RWPE2 (cell line): ENCODE data around the gene KISS1.

Experiments
- ATAC-seq: fragments of 200-7000 bp; cut with Tn5 transposase; 3 replicates; pipeline ENCODE4 v1.9.1; 2021; ENCODE audit warnings: low read depth
- DNase-seq: peaks from one replicate; pipeline ENCODE4 v3.0.0-alpha.2; 2020; ENCODE audit warnings: low spot score
- H3K27ac ChIP-seq: fragments of 450-650 bp; 2 replicates; pipeline ENCODE4 v1.5.1; 2017; ENCODE audit warnings: mild to moderate bottlenecking; ENCODE audit not compliant: poor library complexity, severe bottlenecking
- H3K27me3 ChIP-seq: fragments of 250-450 bp; sonication (Bioruptor Pico); 2 replicates; pipeline ENCODE4 v1.5.1; 2021; ENCODE audit warnings: mild to moderate bottlenecking, moderate library complexity; ENCODE audit not compliant: insufficient read depth, poor library complexity, severe bottlenecking
- H3K36me3 ChIP-seq: fragments of 250-450 bp; sonication (Bioruptor Pico); 2 replicates; pipeline ENCODE4 v1.5.1; 2020; ENCODE audit warnings: low read depth, mild to moderate bottlenecking, moderate library complexity
- H3K4me1 ChIP-seq: fragments of 250-450 bp; sonication (Bioruptor Pico); 2 replicates; pipeline ENCODE4 v1.5.1; 2021; ENCODE audit warnings: mild to moderate bottlenecking, moderate library complexity; ENCODE audit not compliant: insufficient read depth, poor library complexity, severe bottlenecking
- H3K4me3 ChIP-seq: fragments of 250-450 bp; sonication (Bioruptor Pico); 2 replicates; pipeline ENCODE4 v1.5.1; 2021; ENCODE audit warnings: mild to moderate bottlenecking, moderate library complexity; ENCODE audit not compliant: severe bottlenecking
- H3K9me3 ChIP-seq: fragments of 250-450 bp; sonication (Bioruptor Pico); 2 replicates; pipeline ENCODE4 v1.5.1; 2021; ENCODE audit warnings: mild to moderate bottlenecking, moderate library complexity; ENCODE audit not compliant: severe bottlenecking
- CTCF ChIP-seq: fragments of 450-650 bp; IDR thresholded peaks from one replicate; pipeline ENCODE4 v1.5.1; 2017; ENCODE audit warnings: mild to moderate bottlenecking, moderate library complexity; ENCODE audit not compliant: poor library complexity, severe bottlenecking

KISS1 gene

GRCh38 chr1:204170494-204171155, 25.7 kb downstream of the KISS1 start:
- Histone ChIP-seq H3K36me3 (no peaks in the 10 kb centered on the region), H3K4me3 (no peak overlapping the region), H3K9me3 (peaks cover 24% of the 10 kb centered on the region), H3K27me3 (no peaks in the 10 kb centered on the region), H3K4me1 (peaks cover 18% of the 10 kb centered on the region), H3K27ac (peak overlapping the region; percentile 62)
- TF ChIP-seq CTCF, result no peak
- ATAC-seq, result no peak
- no peak for DNase-seq

- H3K27me3 ChIP-seq, result no peaks in the 10 kb centered on the region
- H3K36me3 ChIP-seq, result no peaks in the 10 kb centered on the region
- peaks cover 24% of the 10 kb centered on the region for H3K9me3 ChIP-seq
- H3K4me3 ChIP-seq, result no peak overlapping the region
- TF ChIP-seq CTCF, result no peak
- peaks cover 14% of the 10 kb centered on the region for H3K4me1 ChIP-seq
- no peak overlapping the region for H3K27ac ChIP-seq
- no peak for DNase-seq
- no peak for ATAC-seq
Measured at GRCh38 chr1:204169858-204170257, 26.4 kb downstream of the KISS1 start.

GRCh38 chr1:204167730-204168129, 28.6 kb downstream of the KISS1 start:
- H3K27me3 ChIP-seq, result no peaks in the 10 kb centered on the region
- H3K4me3 ChIP-seq, result no peak overlapping the region
- peaks cover 11% of the 10 kb centered on the region for H3K4me1 ChIP-seq
- no peak for TF ChIP-seq CTCF
- H3K9me3 ChIP-seq, result peaks cover 24% of the 10 kb centered on the region
- no peak for ATAC-seq
- H3K36me3 ChIP-seq, result no peaks in the 10 kb centered on the region
- no peak overlapping the region for H3K27ac ChIP-seq
- DNase-seq, result no peak

GRCh38 chr1:204166219-204166618, 30.1 kb downstream of the KISS1 start, which contains the start of gene REN:
Gene REN (minus strand): TSS chr1:204166337. CDS start chr1:204166293, 44 bp downstream.
- no peak for TF ChIP-seq CTCF
- Histone ChIP-seq H3K27me3 (no peaks in the 10 kb centered on the region), H3K4me3 (no peak within 1 kb of the TSS), H3K4me1 (peaks cover 3% of the 10 kb centered on the region), H3K9me3 (peaks cover 21% of the 10 kb centered on the region), H3K36me3 (no peaks in the 10 kb centered on the region), H3K27ac (no peak within 1 kb of the TSS)
- DNase-seq, result no peak
- no peak for ATAC-seq

- H3K36me3 ChIP-seq, result no peaks in the 10 kb centered on the region
- no peaks in the 10 kb centered on the region for H3K27me3 ChIP-seq
- H3K27ac ChIP-seq, result no peak overlapping the region
- ATAC-seq (peak; percentile 94), DNase-seq (no peak)
- peak; percentile 99 for TF ChIP-seq CTCF
- no peak overlapping the region for H3K4me3 ChIP-seq
- H3K9me3 ChIP-seq, result no peaks in the 10 kb centered on the region
- peaks cover 2% of the 10 kb centered on the region for H3K4me1 ChIP-seq
Measured at GRCh38 chr1:204162494-204163074, 33.7 kb downstream of the KISS1 start.
